NCI-H146 treated with DMSO at 0.1 percent for 48 hours (cell line): Measurements from ENCODE around the gene MAPK6.
A peak's percentile ranks its signal among the peaks of the same experiment; 100 is the strongest.

ENCODE experiments used
- DNase-seq: peaks from one replicate; lab custom pipeline; 2025; ENCODE audit not compliant: unreplicated experiment; lab: John Stamatoyannopoulos, UW

The MAPK6 gene

DNA sequence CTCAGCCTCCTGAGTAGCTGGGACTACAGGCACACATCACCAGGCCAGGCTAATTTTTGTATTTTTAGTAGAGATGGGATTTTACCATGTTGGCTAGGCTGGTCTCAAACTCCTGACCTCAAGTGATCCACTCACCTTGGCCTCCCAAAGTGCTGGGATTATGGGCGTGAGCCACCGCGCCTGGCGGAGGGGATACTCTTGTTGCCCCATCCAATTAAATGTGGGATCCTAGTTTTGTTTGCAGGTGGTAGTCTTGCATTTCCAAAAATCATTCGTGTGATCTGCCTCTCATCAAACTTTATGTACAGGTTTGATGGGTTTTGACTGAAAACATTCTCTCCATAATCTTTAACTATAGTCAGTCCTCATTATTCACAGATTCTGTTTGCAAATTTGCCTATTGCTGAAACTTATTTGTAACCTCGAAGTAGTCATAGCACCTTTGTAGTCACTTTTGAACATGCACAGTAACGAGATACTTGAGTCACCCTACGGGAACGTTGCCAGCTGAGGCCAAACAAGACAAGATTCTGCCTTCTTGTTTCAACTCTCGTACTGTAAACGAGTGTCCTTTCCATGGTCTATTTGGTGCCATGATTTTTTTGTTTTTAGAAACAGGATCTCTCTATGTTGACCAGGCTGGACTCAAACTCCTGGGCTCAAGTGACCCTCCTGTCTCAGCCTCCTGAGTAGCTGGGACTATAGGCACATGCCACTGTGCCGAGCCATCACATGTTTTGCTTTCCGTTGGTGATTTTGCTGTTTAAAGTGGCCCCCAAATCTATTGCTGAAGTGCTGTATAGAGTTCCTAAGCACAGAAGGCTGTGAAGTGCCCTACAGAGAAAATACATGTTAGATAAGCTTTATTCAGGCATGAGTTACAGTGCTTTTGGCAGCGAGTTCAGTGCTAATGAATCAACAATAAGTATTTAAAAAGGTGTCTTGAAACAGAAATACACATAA is 8.1 kb upstream of the MAPK6 start:
- no peak for DNase-seq

DNA sequence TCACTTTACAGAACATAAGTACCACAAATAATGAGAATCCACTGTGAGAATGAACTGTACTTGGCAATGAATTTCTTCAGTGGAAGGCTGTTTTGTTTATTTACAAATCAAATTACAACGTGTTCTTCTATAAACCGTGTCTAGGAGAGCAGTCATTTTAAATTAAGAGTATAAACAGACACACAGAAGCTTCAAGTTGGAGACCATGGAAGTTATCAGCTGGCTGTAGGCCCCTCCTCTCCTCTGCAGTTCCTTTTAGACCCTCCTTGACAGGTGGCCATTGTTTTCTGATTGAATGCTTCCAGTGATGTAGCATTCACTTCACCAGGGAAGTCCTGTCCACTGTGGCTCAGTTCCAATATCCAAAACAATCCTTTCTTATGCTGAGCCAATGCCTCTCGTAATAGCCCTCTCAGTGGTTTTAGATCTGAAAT is 7.3 kb upstream of the MAPK6 start:
- peak; percentile 4 for DNase-seq

DNA sequence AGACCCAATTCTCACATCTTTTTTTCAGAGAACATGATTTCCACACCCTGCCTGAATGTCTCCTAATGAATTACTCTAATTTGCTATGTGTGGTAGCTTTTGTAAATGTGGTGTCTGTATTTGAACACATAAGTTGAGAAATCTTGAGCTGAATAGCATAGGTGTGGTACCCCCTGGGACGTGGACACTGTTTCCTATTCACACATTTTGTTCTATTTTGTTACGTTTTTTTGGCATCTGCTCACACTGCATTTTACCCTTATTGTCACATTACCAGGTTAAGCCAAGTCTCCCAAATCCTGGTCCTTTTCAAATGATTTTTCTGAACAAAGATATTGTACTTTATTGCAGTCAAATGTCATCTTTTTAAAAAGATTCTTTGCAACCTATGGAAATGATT is 6.8 kb upstream of the MAPK6 start:
- no peak for DNase-seq

DNA sequence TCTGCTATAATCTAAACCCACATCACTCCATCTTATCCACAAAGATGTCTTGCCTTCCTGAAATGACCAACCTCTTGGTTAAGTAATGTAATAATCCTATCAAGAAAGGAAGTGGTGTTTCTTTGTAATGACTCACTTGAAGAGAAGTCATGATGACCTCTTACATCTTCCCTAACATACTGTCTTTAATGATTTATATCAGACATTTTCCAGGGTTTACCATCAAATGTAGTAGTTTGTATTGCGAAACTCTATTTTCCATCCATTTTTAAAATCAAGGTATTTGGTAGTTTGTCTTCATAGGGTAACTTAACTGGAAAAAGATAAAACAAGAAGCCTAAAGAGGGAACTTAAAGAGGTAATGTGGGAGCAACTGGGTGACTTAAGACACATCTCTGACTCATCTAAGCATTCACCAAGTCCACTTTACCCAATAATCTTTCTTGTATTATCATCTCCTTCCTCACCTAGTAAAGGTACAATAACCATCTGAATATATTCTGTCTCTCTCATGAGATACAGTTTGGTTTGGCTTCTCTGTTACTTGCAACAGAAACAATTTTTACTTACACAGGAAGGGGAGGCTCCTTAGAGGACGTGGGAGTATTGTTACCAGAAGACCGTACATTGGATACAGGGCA is 5.7 kb upstream of the MAPK6 start:
- DNase-seq = no peak

DNA sequence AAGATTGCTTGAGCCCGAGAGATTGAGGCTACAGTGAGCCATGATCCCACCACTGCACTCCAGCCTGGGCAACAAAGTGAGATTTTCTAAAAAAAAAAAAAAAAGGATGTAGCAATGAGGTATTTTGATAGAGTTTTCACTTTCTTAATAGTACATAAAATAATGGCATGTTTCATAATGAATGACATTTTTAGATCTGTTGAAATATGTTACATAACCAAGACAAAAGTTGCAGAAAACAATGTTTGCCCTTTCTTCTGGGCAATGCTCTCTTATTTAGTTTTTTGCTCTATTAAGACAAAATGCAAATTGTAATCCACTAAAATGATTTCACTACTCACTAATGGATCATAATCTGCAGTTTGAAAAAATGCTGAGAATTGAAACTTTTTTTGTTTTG is 4.4 kb upstream of the MAPK6 start:
- no peak for DNase-seq

DNA sequence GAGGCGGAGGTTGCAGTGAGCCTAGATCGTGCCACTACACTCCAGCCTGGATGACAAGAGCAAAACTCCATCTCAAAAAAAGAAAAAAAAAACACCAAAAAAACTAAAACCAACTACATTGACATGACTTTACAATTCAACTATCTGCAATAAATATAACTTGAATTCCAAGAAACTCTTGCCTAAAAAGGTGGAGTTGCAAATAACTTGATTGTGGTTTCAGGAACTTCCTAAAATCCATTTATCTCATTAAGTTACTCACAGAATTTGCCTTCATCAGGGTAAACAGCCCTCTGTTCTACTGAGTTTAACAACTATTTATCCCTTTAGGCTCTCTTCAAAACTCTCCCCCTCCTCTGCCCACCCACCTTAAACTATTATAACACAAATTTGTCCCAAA is 2.7 kb upstream of the MAPK6 start:
- no peak for DNase-seq

DNA sequence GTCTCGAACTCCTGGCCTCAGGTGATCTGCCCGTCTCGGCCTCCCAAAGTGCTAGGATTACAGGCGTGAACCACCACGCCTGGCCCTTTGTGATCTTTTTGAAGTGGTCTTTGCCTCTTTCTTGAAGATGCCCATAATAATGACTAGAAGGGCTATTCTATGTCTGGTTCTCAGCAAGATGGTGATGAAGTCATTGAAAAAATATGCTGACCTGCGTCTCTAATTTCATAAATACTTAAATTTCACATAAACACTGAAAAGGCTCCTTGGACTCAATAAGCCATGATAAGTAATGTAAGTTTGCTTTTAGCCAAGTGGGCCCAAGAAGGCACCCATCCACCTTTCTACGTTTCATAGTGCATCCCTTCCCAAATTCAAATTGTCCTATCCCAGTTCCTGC is 775 bp upstream of the MAPK6 start:
- DNase-seq = no peak

DNA sequence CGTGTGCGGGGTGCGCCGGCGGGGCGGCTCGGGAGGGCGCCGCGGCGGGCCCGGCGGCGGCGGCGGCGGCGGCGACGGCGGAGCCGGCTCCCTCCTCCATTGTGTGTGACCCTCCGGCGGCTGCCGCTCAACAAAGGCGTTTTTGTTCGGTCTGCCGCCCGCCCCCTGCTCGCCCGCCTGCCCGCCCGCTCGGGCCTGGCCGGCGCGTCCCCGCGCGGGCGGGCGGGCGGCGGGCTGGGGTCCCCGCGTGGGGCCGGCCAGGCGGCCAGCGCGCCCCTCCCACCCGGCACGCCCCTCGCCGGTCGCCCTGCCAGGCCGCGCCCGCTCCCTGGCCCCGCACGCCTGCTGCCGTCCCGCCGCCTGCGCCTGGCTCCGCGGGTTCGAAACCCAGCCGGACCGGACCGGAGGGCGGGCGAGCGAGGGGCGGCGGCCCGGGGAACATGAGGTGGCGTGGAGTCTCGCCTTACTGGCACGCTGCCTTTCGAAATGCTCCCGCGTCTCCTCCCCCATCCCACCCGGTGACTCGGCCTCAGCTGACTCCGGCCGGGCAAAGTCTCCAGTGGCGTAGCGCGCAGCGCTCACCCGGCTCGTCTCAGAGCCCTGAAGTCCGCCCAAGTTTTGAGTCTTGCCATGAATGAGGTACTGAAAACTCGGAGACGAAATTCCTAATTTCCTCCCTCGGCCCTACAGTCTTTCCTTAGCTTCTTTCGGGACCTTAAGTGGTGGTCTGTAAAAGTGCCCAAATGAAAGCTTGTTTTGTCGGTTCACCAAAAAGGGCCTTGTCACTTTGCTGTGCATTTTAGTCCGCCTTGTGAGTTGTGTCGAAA is 588 bp downstream of the MAPK6 start:
- peak; percentile 12 for DNase-seq

DNA sequence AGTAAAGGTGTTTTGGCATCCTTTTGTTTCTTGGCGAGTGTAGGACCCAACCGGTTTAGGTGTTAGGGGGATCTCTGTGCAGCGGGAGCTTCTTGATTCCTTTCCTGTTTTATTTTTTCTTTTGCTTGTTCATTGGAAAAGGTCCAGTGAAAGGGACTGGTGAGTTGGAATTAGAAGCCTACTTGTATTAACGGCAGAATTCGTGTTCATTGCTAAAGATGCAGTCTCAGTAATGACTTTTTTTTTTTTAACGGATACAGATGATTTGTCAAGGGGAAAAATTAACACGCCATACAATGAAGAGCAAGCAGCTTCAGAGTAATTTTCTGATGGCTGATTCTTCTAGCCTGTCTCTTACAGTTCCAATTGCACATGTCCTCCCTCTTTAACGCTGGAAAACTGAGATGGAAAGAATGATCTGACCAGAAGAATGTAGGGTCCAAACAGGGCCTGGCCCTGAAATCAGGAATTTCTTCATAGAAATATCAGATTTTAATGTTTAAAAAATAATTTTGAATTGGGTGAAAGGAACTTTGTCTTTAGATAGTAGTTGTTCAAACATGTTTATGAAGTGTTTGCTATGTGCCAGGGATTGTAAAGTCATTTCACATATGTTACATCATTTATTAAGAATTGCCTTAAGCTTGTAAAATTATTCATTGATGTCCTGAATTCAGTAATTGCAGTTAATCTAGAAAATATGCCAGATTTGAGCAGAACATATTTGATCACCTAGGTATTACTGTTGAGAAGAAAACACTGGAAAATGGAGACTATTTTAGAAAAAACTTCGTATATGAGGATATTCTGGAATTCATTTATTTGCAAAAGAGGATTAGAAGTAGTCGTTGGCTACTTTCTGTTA is 1.4 kb downstream of the MAPK6 start:
- DNase-seq = no peak

DNA sequence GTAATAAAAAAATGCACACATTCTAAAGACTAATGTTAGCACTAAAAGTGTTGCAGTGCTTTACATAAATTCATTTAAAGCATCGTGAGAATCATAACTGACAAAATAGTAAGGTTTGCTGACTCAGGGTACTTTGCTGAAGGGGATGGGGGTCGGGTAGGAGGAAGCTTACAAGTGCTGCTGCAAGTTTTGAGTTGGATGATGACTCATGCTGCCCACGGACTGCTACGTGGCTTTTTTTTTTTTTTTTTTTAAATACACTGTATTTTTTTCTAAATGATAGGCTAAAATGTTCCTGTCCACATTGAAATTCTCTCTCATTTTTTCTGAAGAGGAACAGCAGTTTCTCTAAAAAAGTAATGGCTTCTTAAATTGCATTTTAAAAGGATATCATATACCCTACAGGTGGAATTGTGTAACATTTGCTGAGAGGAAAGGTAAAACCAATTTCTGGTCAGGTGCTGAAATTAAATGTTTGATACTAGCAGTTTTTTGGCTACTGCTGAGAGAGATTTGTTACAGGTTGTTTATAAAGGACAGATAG is 2.2 kb downstream of the MAPK6 start:
- DNase-seq = no peak

DNA sequence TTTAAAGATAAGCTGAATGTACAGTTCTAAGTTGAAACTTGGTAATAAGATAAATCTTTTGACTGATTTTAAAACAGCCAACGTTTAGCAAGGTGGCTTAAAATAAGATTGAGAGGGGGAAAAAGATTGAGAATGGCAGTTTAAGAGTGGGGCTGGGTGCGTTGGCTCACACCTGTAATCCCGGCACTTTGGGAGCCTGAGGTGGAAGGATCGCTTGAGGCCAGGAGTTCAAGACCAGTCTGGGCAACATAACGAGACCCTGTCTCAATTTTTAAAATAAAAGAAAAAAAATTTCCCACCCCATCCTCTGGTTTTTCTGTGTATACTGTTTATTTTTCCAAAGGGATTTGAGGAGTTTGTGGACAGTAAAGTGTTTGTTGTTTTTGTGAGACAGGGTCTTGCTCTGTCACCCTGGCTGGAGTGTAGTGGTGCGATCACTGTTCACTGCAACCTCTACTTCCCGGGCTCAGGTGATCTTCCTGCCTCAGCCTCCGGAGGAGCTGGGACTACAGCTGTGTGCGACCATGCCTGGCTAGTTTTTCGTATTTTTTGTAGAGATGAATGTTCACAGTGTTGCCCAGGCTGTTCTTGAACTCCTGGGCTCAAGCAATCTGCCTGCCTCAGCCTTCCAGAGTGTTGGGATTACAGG is 3.0 kb downstream of the MAPK6 start:
- DNase-seq = no peak

DNA sequence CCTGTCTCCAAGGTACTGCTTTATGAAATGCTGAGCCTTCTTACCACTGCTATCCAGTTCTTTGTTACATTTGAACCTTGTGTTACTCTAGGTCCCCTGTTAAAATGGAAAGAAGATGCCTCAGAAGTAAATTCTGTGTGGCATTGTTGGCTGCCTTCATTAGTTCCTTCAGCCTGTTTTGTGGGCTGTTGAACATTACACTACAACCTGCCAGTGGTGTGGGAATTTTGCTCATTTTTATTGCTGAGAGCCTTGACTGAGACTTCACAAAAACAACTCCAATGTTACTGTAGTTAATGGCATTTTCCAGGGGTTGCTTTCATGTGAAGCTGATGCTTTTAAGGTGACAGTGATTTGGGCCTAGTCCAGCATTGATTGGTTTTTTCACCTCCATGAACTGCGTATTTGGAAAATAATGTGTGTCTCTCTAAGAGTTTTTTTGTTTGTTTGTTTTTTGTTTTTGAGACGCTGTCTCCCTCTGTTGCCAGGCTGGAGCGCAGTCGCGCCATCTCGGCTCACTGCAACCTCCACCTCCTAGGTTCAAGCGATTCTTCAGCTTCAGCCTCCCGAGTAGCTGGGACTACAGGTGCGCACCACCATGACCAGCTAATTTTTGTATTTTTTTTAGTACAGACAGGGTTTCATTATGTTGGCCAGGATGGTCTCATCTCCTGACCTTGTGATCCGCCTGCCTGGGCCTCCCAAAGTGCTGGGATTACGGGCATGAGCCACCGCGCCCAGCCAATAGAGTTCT is 4.3 kb downstream of the MAPK6 start:
- DNase-seq = no peak

DNA sequence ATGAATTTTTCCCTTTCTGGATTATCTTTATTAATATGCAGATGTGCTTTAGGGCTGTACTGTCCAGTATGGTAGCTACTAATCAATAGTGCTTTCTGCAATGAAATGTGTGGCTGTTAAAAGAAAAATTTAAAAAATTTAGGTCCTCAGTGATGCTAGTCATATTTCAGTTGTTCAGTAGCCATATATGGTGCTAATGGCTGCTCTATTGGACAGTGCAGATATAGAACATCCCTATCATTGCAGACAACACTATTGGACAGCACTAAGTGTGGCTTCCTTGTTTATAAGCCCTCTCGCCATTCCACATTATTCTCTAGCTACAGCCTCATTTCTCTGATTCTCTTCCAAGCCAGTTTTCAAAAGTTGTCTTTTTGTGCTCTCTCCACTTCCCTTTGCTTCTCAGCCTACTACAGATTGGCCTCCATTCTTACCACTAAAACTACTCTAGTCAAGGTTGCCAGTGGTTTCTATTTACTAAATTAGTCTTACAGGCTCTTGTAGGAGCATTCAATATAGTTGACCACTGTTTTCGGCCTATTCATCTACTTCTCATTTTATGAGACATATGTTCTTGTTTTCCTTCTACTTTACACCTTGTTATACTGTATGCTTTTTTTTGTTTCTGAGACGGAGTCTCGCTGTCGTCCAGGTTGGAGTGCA is 9.5 kb downstream of the MAPK6 start:
- no peak for DNase-seq

DNA sequence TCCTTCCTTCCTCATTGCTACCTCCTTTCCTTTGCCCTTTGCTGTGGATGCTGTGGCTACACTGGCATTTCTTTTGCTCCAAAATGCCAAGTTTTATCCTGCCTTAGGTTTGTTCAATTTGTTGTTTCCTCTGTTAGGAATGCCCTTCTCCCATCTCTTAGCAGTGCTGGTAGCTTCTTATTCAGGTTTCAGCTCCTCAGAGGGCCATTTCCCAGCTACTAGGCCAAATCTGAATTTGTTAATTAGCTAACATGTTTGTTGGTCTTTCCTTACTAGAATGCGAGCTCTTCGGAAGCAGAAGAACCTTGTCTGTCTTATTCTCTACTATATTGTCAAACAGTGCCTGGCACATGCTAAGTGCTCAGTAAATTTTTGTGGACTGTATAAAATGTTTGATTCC is 11.0 kb downstream of the MAPK6 start:
- DNase-seq = no peak

DNA sequence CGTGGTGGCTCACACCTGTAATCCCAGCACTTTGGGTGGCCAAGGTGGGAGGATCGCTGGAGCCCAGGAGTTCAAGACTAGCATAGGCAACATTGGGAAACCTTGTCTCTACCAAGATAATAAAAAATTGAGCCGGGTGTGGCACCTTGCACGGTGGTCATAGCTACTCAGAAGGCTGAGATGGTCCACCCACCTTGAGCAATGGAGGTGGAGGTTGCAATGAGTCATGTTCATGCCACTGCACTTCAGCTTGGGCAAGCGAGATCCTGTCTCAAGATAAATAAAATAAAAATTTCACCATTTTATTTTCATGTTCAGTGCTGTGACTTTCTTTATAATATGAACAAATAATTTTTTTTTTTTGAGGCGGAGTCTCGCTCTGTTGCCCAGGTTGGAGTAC is 12.5 kb downstream of the MAPK6 start:
- no peak for DNase-seq

DNA sequence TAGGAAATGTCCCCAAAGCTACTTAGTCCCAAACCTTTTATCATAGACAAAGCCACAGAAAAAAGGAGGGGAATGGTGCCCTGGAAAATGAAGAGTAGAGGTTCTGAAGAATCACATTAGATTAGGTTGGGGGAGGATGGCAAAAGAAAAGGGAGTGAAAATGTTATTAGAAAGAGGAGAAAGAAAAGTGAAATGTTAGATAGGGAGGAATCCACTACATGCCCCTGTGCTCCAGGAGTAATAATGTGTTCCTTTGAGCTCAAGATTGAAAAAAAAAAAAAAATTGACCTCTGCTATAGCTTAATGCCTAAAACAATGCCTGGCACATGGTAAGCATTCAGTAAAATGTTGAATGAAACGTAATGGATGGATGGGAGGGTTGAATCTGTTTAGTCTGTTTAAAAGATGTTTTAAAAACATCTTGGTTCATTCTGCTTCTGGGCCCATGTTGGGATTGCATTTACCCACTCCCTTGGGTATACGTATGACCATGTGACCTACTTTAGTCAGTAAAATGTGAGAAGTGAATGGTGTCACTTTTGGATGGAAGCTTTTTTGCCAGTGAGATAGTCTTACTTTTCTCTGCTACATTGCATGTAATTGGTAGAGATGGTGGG is 19.0 kb downstream of the MAPK6 start:
- no peak for DNase-seq

DNA sequence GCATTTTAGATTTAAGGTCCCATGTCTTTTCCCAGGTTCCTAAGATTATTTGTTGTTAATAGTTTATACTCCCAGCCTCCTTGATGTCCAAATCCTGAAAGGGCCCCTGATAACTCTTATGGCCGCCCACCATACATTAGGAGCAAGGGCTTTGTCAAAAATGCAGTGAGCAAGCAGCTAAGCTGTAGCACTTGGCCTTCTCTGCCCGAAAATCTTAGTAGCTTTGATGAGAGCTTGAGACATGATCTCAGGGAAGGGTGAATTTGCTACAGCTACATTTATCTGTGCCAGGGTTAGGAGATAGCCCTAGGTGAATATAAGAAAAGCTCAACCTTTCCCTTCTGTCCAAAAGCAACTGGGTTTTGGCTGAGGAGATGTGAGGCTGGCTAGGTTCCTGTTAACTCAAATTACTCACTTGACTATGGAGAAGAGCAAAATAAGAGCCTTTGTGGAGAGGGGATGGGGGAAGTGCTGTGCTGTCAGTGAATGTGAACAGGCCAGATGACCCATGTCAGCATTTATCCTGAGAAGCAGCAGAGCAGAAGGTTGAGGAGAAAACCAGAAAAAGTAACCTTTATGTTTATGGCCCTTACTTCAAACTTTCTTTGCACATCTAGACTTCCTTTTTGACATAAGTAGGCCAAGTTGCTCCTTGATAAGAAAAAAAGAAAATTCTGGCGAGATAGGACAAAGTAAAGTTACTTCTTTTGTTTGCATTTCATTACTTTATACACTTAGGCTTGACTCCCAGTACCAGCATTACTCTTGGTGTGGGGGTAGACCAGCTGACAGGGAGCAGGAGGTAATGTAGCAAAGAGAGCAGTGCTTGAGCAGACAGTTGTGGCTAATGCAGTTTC is 21.1 kb downstream of the MAPK6 start:
- no peak for DNase-seq
